ENCODE data around the gene RS1.

RS1 gene

DNA sequence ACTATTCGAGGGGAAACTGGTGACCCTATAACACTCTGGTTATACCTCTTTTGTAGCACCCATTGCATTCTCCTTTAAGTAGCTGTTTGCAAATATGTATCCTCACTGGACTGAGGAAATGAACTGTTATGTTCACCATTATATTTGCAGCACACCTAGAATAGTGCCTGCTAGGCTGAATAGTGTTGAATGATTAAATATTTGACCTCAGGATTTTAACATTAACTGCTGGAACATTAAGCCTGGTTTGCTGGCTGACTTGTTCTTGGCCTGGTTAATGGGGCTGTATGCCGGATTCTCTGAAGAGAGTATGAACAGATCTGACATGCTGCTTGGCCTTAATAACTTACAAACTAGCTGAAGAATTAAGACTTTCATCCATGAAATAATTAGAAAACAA is 80.1 kb downstream of the RS1 start:
- Histone ChIP-seq H2AFZ (ENCODE audit: low read depth, low read length) (no peak overlapping the region), H3K27me3 (ENCODE audit: low read depth, low read length) (no peaks in the 10 kb centered on the region), H3K4me2 (ENCODE audit: low read length) (no peak overlapping the region), H3K36me3 (replicated peaks; ENCODE audit: low read depth, low read length) (no peaks in the 10 kb centered on the region), H3K4me1 (ENCODE audit: low read length) (no peaks in the 10 kb centered on the region), H4K20me1 (ENCODE audit: insufficient read depth, low read length) (no peaks in the 10 kb centered on the region), H3K9ac (ENCODE audit: low read length) (no peak overlapping the region), H3K9me3 (ENCODE audit: insufficient read depth, low read length) (no peaks in the 10 kb centered on the region), H3K27ac (ENCODE audit: low read length) (no peak overlapping the region), H3K79me2 (ENCODE audit: low read length) (no peaks in the 10 kb centered on the region), H3K4me3 (ENCODE audit: low read length) (no peak overlapping the region)
- TF ChIP-seq, protein P1, sequence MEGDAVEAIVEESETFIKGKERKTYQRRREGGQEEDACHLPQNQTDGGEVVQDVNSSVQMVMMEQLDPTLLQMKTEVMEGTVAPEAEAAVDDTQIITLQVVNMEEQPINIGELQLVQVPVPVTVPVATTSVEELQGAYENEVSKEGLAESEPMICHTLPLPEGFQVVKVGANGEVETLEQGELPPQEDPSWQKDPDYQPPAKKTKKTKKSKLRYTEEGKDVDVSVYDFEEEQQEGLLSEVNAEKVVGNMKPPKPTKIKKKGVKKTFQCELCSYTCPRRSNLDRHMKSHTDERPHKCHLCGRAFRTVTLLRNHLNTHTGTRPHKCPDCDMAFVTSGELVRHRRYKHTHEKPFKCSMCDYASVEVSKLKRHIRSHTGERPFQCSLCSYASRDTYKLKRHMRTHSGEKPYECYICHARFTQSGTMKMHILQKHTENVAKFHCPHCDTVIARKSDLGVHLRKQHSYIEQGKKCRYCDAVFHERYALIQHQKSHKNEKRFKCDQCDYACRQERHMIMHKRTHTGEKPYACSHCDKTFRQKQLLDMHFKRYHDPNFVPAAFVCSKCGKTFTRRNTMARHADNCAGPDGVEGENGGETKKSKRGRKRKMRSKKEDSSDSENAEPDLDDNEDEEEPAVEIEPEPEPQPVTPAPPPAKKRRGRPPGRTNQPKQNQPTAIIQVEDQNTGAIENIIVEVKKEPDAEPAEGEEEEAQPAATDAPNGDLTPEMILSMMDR (IDR thresholded peaks at IDR 0.05; ENCODE audit: low read depth, low read length) = no peak
- TF ChIP-seq EZH2phosphoT487 (IDR thresholded peaks at IDR 0.05; ENCODE audit: low read depth) = no peak
